GM11168 (cell line): Measurements from ENCODE around the gene LIFR.

Experiments
- in situ Hi-C: fragments of 300-500 bp; cut with MboI; formaldehyde crosslinking; loops from one replicate; pipeline ENCODE4 v1.12.0; 2022; ENCODE audit warnings: low sequenced_read_pairs; ENCODE audit not compliant: unreplicated experiment

Gene LIFR

DNA sequence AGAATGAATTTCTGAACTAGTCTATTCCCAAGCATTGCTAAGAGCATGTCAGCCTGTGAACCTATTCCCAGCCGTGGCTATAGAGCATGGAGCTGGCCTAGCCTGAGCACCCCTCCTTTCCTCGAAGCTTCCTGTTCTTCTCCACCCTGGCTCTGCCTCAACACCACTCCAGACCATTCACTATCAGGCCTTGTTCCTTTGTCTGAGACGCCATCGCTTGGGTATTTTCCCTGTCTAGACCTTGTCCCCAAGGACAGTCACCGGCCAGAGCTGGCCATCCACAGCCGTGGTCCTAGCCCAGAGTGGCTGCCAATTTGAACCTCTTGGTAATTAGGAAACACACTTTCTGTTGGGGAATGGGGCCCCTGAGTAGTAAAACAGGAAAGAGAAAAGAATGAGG is 105.8 kb downstream of the LIFR start:
- in situ Hi-C loops = no loop called here

DNA sequence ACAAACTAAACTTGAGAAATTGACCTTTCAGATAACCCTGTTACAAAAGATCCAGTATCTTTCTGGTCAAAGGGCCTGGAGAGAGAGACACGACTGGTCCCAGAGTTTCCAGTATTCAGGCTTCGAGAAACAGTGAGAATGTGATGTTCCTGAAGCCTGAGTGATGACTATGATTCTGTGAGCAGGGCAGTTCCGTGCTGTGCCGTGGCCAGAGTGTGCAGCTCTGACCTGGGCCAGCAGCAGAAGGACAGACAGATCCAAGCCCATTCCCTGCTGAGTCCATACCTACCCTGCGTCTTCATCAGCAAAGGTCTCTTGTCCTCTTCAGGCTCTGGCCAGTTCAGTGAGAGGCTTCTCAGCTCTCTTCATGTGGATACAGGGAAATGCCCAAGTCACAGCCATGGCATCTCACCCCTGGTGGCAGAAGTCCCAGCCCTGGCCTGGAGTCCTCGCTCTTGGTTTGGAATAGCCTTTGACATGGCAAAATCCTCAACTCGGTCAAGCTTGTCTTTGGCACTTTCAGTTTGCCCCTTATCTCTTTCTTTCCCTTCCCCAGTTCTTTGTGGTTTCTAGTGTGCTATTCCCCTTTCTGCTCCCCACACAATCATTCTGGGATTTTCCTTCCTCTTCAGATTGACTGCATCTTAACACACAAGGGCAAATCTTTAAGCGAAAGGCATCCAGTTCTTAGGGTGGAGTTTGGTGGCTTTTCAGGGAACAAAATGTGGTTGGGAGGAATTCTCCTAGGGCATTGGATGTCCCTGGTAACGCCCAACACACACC is 107.7 kb downstream of the LIFR start:
- in situ Hi-C loops = loop anchor here (25.0 kb wide), 1 partner anchor 364 kb away; no protein-coding TSS in a partner anchor

GRCh38 chr5:38447786-38448185 is 108.7 kb downstream of the LIFR start:
- in situ Hi-C loops = loop anchor here (25.0 kb wide), 1 partner anchor 365 kb away; no protein-coding TSS in a partner anchor

- in situ Hi-C loops = loop anchor here (25.0 kb wide), 1 partner anchor 365 kb away; no protein-coding TSS in a partner anchor
Observed at GRCh38 chr5:38447056-38447455, 109.4 kb downstream of the LIFR start.

DNA sequence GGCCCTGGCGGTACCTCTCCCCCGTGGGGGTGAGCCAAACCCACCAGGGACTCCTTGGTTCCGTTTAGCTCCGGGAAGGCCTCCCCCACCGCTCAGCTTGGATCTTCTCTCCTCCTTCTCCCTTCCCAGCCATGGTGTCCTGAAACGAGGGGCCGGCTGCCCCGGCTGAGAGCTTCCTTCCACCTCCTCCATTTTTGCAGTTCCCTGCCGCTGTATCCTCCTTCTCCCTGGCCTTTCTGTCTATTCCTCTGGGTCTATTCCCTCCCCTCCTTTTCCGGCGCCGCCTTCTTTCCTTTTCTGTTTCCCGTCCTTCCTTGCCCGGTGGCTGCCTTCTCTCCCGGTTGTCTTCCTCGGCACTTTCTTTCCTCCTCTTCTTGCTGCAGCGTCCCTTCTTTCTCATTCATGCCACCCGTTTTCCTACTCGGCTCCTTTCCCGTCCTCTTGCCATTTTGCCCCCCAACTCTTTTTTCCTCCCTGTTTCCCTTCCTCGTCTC is 110.4 kb downstream of the LIFR start:
- in situ Hi-C loops = loop anchor here (25.0 kb wide), 1 partner anchor 366 kb away; no protein-coding TSS in a partner anchor

GRCh38 chr5:38445374-38446028 is 110.9 kb downstream of the LIFR start:
- in situ Hi-C loops = loop anchor here (25.0 kb wide), 1 partner anchor 367 kb away; no protein-coding TSS in a partner anchor

GRCh38 chr5:38443390-38443789 is 113.1 kb downstream of the LIFR start:
- in situ Hi-C loops = loop anchor here (25.0 kb wide), 1 partner anchor 369 kb away; no protein-coding TSS in a partner anchor

DNA sequence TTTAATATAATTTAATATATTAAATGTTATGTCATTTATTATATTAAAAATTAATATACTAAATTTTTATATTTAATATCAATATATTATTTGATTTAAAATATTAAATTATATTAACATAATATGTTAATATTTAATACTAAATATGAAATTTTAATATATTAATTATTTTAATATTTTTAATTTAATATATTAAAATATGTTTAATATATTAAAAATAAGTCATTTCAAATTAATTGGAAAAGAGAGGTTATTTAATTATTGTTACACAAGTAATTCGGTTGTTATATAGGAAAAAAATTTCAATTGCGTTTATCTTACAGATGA is 114.2 kb downstream of the LIFR start:
- in situ Hi-C loops = loop anchor here (25.0 kb wide), 1 partner anchor 370 kb away; no protein-coding TSS in a partner anchor

DNA sequence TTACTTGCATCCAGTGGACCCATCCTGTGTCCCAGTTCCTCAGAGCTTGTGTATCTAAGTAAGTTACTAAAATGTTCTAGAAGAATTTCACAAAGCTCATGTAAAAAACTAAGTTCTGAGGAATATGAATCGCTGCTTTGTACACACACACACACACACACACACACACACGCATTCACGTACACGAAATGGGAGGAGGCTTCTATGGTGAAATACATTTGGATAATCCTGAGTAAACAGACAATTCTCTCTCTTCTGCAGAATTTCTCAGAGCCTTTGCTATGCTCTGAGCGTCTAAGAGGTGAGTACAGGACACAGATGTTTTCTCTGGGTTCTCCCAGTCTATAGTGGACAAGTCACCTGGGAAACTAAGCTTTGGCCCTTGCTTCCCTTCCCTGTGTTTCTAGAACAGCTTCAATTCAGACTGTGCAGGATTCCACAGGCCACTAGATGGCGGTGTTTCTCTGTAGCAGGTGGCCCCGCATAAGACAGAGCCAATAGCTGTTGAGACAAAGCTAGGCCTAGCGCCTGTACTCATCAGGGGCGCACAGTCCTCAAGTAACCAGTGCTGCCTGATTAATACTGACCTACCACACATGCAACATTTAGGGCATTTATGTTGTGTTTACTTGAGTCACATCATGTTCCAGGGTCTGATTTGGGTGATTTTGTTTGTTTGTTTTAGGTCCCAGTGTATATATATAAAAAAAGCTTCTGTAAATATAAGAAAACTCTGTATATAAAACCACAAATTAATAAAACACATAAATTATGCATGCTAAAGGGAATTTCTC is 114.8 kb downstream of the LIFR start:
- in situ Hi-C loops = loop anchor here (25.0 kb wide), 1 partner anchor 371 kb away; no protein-coding TSS in a partner anchor

DNA sequence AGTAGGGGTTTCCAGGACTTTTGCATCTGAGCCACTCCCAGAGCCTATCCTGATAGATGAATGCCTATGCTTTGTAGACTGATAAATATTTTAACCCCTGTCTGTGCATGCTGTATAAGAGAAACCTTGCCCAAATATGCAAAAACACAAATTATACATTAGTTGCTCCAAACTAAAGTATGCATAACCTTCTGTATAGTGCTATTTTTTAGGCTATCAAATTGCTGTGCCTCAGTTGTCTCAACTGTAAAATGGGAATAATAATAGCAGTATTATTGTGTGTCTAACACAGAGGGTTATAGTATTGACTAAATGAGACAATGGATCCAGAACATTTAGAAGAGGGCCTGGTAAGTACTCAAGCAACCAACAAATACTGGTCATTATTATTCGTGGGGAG is 117.7 kb downstream of the LIFR start:
- in situ Hi-C loops = loop anchor here (10.0 to 25.0 kb wide), 2 partner anchors 226 to 374 kb away; no protein-coding TSS in a partner anchor

DNA sequence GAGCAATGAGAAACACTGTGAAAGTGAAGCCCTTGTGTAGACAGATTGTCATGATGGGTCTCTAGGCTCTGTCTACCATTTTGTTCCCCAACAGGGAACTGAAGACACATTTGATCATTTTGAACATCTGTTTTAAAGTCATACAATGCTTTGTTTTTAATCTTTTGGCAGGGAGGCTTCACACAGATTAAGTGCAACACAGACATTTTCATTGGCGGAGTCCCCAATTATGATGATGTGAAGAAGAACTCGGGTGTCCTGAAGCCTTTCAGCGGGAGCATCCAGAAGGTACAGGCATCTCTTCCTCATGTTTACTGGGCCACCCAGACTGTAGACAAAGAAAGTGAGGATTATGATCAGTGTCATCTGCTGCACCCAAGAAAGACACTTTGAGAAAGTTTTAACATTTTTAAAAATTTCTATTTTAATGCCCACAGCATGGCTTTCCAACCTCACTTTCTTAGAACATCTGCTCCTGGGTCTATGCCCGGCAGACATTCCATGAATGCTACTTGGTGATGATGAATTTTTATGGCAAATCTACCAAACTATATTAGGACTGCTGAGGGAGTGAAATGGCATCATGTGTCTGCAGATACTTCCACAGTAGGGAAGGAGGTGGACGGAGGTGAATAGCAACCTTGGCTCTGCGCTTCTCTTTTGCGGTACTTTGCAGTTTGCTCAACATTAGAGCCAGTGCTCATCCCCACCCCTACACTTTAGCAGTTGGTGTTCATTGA is 121.3 kb downstream of the LIFR start:
- in situ Hi-C loops = loop anchor here (10.0 to 25.0 kb wide), 2 partner anchors 230 to 377 kb away; no protein-coding TSS in a partner anchor

DNA sequence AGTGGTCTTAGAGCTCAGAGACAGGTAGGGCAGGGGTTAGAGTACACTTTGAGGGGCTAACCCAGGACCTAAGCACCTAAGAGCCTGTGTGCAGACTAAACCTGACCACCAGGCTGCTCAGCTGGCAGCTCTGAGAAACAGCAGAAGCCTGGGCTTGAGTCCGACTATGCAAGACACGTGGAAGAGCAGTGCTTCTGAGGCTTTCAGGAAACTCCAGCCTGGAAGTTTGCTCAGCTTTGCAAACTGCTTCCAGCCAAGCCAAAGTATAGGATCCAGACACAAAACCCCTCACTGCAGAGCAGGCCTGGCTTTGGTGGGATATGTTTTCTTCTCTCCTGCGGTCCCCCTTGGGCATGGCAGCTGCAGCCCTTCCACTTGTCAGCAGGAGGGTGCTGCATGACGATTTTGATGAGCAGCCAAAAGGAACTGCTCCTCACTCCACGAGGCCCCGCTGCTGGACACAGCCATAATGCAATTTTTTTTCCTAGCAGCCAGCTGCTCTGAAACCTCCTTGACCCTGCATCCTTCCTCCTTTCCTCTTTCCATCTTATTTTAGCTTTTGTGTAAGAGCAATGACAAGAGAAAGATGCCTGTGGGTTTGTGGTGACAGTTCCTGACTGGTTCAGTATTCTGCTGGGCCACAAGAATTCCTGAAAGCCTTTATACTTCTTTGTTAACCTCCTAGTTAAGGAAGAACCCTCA is 123.1 kb downstream of the LIFR start:
- in situ Hi-C loops = loop anchor here (10.0 to 25.0 kb wide), 2 partner anchors 231 to 379 kb away; no protein-coding TSS in a partner anchor

- in situ Hi-C loops = loop anchor here (10.0 to 25.0 kb wide), 2 partner anchors 233 to 381 kb away; no protein-coding TSS in a partner anchor
Observed at GRCh38 chr5:38431242-38431853, 125.1 kb downstream of the LIFR start.

GRCh38 chr5:38426986-38427950 is 129.2 kb downstream of the LIFR start:
- in situ Hi-C loops = loop anchor here (25.0 kb wide), 1 partner anchor 385 kb away; no protein-coding TSS in a partner anchor

DNA sequence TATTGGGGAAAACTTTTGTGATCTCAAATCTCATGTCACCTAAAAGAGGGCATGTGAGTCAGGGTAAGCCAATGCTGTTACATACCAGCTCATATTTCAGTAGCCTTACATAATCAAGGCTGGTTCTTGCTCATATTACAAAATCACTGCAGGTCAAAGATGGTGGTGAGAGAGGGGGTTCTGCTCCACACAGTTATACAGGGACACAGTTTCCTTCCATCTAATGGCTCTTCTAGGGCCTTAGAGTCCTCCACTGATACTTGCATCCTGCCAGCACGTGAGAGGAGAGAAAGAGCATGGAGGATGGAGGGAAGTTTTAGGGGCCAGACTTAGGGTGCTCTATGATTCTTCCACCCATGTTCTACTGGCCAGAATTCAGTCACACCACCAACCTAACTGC is 130.0 kb downstream of the LIFR start:
- in situ Hi-C loops = loop anchor here (25.0 kb wide), 1 partner anchor 386 kb away; no protein-coding TSS in a partner anchor
